Activated B cell treated with CpG ODN at 0.5 μM for 24 hours (primary cell): ENCODE measurements around the gene MILR1. TPM values are rescaled to one million over a fixed set of nuclear protein-coding genes. Genes with fewer than 3 reads are reported as not detected.
"Not testable (repeated sequence)": the region's sequence is repeated elsewhere in the genome, so short reads cannot be mapped to it uniquely, and the experiment has no call there.

Experiments
- ATAC-seq: fragments of 200-7000 bp; cut with Tn5 transposase; one replicate; pipeline ENCODE4 v1.10.0; 2021; ENCODE audit warnings: low read depth, mild to moderate bottlenecking, moderate library complexity
- CTCF ChIA-PET: fragments of 350-600 bp; sonication (Branson Sonifier 250); formaldehyde crosslinking; loops from one replicate; lab custom pipeline; 2021; ENCODE audit warnings: antibody characterized with exemption; lab: Charles Lee
- POLR2A ChIA-PET: fragments of 350-600 bp; sonication (Branson Sonifier 250); formaldehyde crosslinking; loops from one replicate; lab custom pipeline; 2021; ENCODE audit warnings: antibody characterized with exemption; lab: Charles Lee
- DNase-seq: peaks from one replicate; pipeline ENCODE4 v3.0.0; 2022
- H3K27ac Mint-ChIP-seq: one replicate; pipeline ENCODE4 v1.8.0; 2020; ENCODE audit warnings: mixed read lengths
- H3K27me3 Mint-ChIP-seq: one replicate; pipeline ENCODE4 v1.8.0; 2021; ENCODE audit warnings: mixed read lengths
- H3K36me3 Mint-ChIP-seq: one replicate; pipeline ENCODE4 v1.8.0; 2021; ENCODE audit warnings: low read depth, mixed read lengths
- H3K4me1 Mint-ChIP-seq: one replicate; pipeline ENCODE4 v1.8.0; 2021; ENCODE audit warnings: mixed read lengths
- H3K4me3 Mint-ChIP-seq: one replicate; pipeline ENCODE4 v1.8.0; 2020; ENCODE audit warnings: mild to moderate bottlenecking, mixed read lengths
- H3K9me3 Mint-ChIP-seq: one replicate; pipeline ENCODE4 v1.8.0; 2020; ENCODE audit warnings: mixed read lengths
- CTCF ChIP-seq: fragments of 200-600 bp; IDR thresholded peaks from one replicate; pipeline ENCODE4 v1.8.0; 2022; ENCODE audit warnings: antibody characterized with exemption, mild to moderate bottlenecking
- intact Hi-C: fragments of 100-400 bp; cut with micrococcal nuclease; formaldehyde crosslinking; loops from one replicate; pipeline ENCODE4 v1.15.1; 2024
- total RNA-seq: library from RNA; stranded (reverse); gene quantifications from 2 replicates; pipeline ENCODE4 v1.2.3, GENCODE V29; 2022

The MILR1 gene
- total RNA-seq, 1 donor from 2014 or later, result 13.9 TPM

GRCh38 chr17:64466019-64466735, 17.3 kb downstream of the MILR1 start:
- Mint-ChIP-seq H3K36me3 (peaks cover 45% of the 10 kb centered on the region), H3K9me3 (no peaks in the 10 kb centered on the region), H3K4me1 (no peaks in the 10 kb centered on the region), H3K27ac (no peak overlapping the region), H3K27me3 (no peaks in the 10 kb centered on the region), H3K4me3 (no peak overlapping the region)
- intact Hi-C loops, result no loop called here
- POLR2A ChIA-PET, result no interaction called here
- no peak for ATAC-seq
- CTCF ChIA-PET, result no interaction called here
- no peak for DNase-seq
- TF ChIP-seq CTCF, result no peak

- H3K9me3 Mint-ChIP-seq, ATAC-seq, H3K27me3 Mint-ChIP-seq, H3K27ac Mint-ChIP-seq, intact Hi-C loops, DNase-seq, H3K4me1 Mint-ChIP-seq, H3K4me3 Mint-ChIP-seq: not testable (repeated sequence)
- ChIA-PET CTCF (interaction anchor here (1.0 to 1.3 kb wide), 2 partner anchors 24 to 45 kb away, joined by 3 to 4 read pairs; no protein-coding TSS in a partner anchor), POLR2A (interaction anchor here (1.6 kb wide), 1 partner anchor 30 kb away, joined by 7 read pairs; the partner anchor contains the start of gene POLG2)
- H3K36me3 Mint-ChIP-seq, result peaks cover 44% of the 10 kb centered on the region
Measured at GRCh38 chr17:64466834-64467233, 17.9 kb downstream of the MILR1 start.

- DNase-seq, result no peak
- peaks cover 8% of the 10 kb centered on the region for H3K4me1 Mint-ChIP-seq
- no peak for ATAC-seq
- H3K36me3 Mint-ChIP-seq, result peaks cover 45% of the 10 kb centered on the region
- no peak overlapping the region for H3K27ac Mint-ChIP-seq
- no peak for TF ChIP-seq CTCF
- intact Hi-C loops, result no loop called here
- H3K27me3 Mint-ChIP-seq, result no peaks in the 10 kb centered on the region
- POLR2A ChIA-PET, result interaction anchor here (0.6 kb wide), 2 partner anchors 21 to 176 kb away, joined by 3 to 4 read pairs; no protein-coding TSS in a partner anchor
- H3K9me3 Mint-ChIP-seq, result no peaks in the 10 kb centered on the region
- H3K4me3 Mint-ChIP-seq, result no peak overlapping the region
- CTCF ChIA-PET, result no interaction called here
Measured at GRCh38 chr17:64470625-64471024, 21.7 kb downstream of the MILR1 start.

- Mint-ChIP-seq H3K36me3 (peaks cover 38% of the 10 kb centered on the region), H3K4me1 (peaks cover 11% of the 10 kb centered on the region), H3K9me3 (no peaks in the 10 kb centered on the region), H3K4me3 (no peak overlapping the region), H3K27ac (no peak overlapping the region), H3K27me3 (no peaks in the 10 kb centered on the region)
- ATAC-seq (no peak), DNase-seq (no peak)
- intact Hi-C loops, result no loop called here
- ChIA-PET POLR2A (interaction anchor here (0.6 kb wide), 1 partner anchor 22 kb away, joined by 4 read pairs; no protein-coding TSS in a partner anchor), CTCF (no interaction called here)
- no peak for TF ChIP-seq CTCF
Measured at GRCh38 chr17:64471440-64471839, 22.5 kb downstream of the MILR1 start.

- intact Hi-C loops, result no loop called here
- TF ChIP-seq CTCF, result no peak
- H3K27me3 Mint-ChIP-seq, result no peaks in the 10 kb centered on the region
- ATAC-seq (no peak), DNase-seq (no peak)
- no peak overlapping the region for H3K4me3 Mint-ChIP-seq
- POLR2A ChIA-PET, result no interaction called here
- peaks cover 38% of the 10 kb centered on the region for H3K36me3 Mint-ChIP-seq
- no peaks in the 10 kb centered on the region for H3K9me3 Mint-ChIP-seq
- H3K27ac Mint-ChIP-seq, result no peak overlapping the region
- peaks cover 11% of the 10 kb centered on the region for H3K4me1 Mint-ChIP-seq
- CTCF ChIA-PET, result no interaction called here
Measured at GRCh38 chr17:64472564-64472963, 23.6 kb downstream of the MILR1 start.
